Measurements from ENCODE around the gene TEKT3. TPM values are rescaled to one million over a fixed set of nuclear protein-coding genes. Genes with fewer than 3 reads are reported as not detected.

The TEKT3 gene
- total and polyA plus RNA-seq, 4 donors = 0.08 to 0.33 TPM; not detected in 2

GRCh38 chr17:15269780-15270089 is 71.7 kb downstream of the TEKT3 start:
- Histone ChIP-seq H3K27me3 (ENCODE audit: control insufficient read depth in 4 of 4, insufficient read depth in 4 of 4, low read length in 3 of 4) (peaks cover 0 to 6% (median 0%) of the 10 kb centered on the region in 4 donors), H3K9ac (ENCODE audit: low read depth in 1 of 2, low read length in 2 of 2) (no peak overlapping the region), H3K36me3 (ENCODE audit: control insufficient read depth in 4 of 4, insufficient read depth in 3 of 4, low read depth in 1 of 4, low read length in 3 of 4) (no peaks in the 10 kb centered on the region), H3K9me3 (ENCODE audit: control insufficient read depth in 4 of 4, low read length in 3 of 4) (no peaks in the 10 kb centered on the region), H3K27ac (ENCODE audit: low read depth in 1 of 2, low read length in 2 of 2) (no peak overlapping the region), H3K4me1 (ENCODE audit: control insufficient read depth in 4 of 4, insufficient read depth in 4 of 4, low read length in 3 of 4) (no peaks in the 10 kb centered on the region), H3K4me3 (ENCODE audit: low read depth in 1 of 3, low read length in 3 of 3) (no peak overlapping the region)
- TF ChIP-seq RXRA (IDR thresholded peaks at IDR 0.05) = no peak
- no peak for TF ChIP-seq FOXA2 (IDR thresholded peaks at IDR 0.05)
- TF ChIP-seq NR2F2 (IDR thresholded peaks at IDR 0.05) = peak; percentile 67
- WGBS = 60% methylated on average over 5 of the region's 5 CpGs
- no peak for DNase-seq (ENCODE audit: low spot score)

- Histone ChIP-seq H3K27ac (ENCODE audit: low read depth in 1 of 2, low read length in 2 of 2) (no peak overlapping the region), H3K4me1 (ENCODE audit: control insufficient read depth in 4 of 4, insufficient read depth in 4 of 4, low read length in 3 of 4) (no peaks in the 10 kb centered on the region), H3K9me3 (ENCODE audit: control insufficient read depth in 4 of 4, low read length in 3 of 4) (no peaks in the 10 kb centered on the region), H3K4me3 (ENCODE audit: low read depth in 1 of 3, low read length in 3 of 3) (no peak overlapping the region), H3K36me3 (ENCODE audit: control insufficient read depth in 4 of 4, insufficient read depth in 3 of 4, low read depth in 1 of 4, low read length in 3 of 4) (no peaks in the 10 kb centered on the region), H3K9ac (ENCODE audit: low read depth in 1 of 2, low read length in 2 of 2) (no peak overlapping the region), H3K27me3 (ENCODE audit: control insufficient read depth in 4 of 4, insufficient read depth in 4 of 4, low read length in 3 of 4) (peaks cover 0 to 6% (median 0%) of the 10 kb centered on the region in 4 donors)
- 63% methylated on average over 7 of the region's 7 CpGs for WGBS
- no peak for TF ChIP-seq YY1 (IDR thresholded peaks at IDR 0.05)
- no peak for TF ChIP-seq ZBTB33 (IDR thresholded peaks at IDR 0.05)
- no peak for TF ChIP-seq EGR1 (IDR thresholded peaks at IDR 0.05; ENCODE audit: low read depth in 2 of 2)
- DNase-seq (ENCODE audit: low spot score) = no peak
Measured at GRCh38 chr17:15269087-15269779, 72.2 kb downstream of the TEKT3 start.

- Histone ChIP-seq H3K36me3 (ENCODE audit: control insufficient read depth in 4 of 4, insufficient read depth in 3 of 4, low read depth in 1 of 4, low read length in 3 of 4) (no peaks in the 10 kb centered on the region), H3K9ac (ENCODE audit: low read depth in 1 of 2, low read length in 2 of 2) (no peak overlapping the region), H3K4me1 (ENCODE audit: control insufficient read depth in 4 of 4, insufficient read depth in 4 of 4, low read length in 3 of 4) (no peaks in the 10 kb centered on the region), H3K27ac (ENCODE audit: low read depth in 1 of 2, low read length in 2 of 2) (no peak overlapping the region), H3K27me3 (ENCODE audit: control insufficient read depth in 4 of 4, insufficient read depth in 4 of 4, low read length in 3 of 4) (peaks cover 0 to 6% (median 1%) of the 10 kb centered on the region in 4 donors), H3K4me3 (ENCODE audit: low read depth in 1 of 3, low read length in 3 of 3) (no peak overlapping the region), H3K9me3 (ENCODE audit: control insufficient read depth in 4 of 4, low read length in 3 of 4) (no peaks in the 10 kb centered on the region)
- TF ChIP-seq GABPA (IDR thresholded peaks at IDR 0.05 in 1 of 2, conservative IDR thresholded peaks at IDR 0.05 in 1 of 2) (no peak), JUND (IDR thresholded peaks at IDR 0.05) (no peak), EGR1 (IDR thresholded peaks at IDR 0.05; ENCODE audit: low read depth in 2 of 2) (no peak), FOXA2 (IDR thresholded peaks at IDR 0.05) (no peak), NR2F2 (IDR thresholded peaks at IDR 0.05) (no peak), RAD21 (IDR thresholded peaks at IDR 0.05) (no peak), TAF1 (conservative IDR thresholded peaks at IDR 0.05) (no peak), FOXA1 (IDR thresholded peaks at IDR 0.05) (no peak), RXRA (IDR thresholded peaks at IDR 0.05) (no peak), MAX (IDR thresholded peaks at IDR 0.05) (no peak), HNF4A (conservative IDR thresholded peaks at IDR 0.05) (no peak), REST (IDR thresholded peaks at IDR 0.05) (no peak), HNF4G (IDR thresholded peaks at IDR 0.05) (no peak), ATF3 (IDR thresholded peaks at IDR 0.05) (no peak)
- DNase-seq (ENCODE audit: low spot score) = no peak
- WGBS = 64% methylated on average over 1 of the region's 1 CpG
Measured at GRCh38 chr17:15268461-15268860, 72.9 kb downstream of the TEKT3 start.
